ENCODE measurements around the gene H2AZ2.
"Not testable (repeated sequence)": the region's sequence is repeated elsewhere in the genome, so short reads cannot be mapped to it uniquely, and the experiment has no call there.

The H2AZ2 gene

DNA sequence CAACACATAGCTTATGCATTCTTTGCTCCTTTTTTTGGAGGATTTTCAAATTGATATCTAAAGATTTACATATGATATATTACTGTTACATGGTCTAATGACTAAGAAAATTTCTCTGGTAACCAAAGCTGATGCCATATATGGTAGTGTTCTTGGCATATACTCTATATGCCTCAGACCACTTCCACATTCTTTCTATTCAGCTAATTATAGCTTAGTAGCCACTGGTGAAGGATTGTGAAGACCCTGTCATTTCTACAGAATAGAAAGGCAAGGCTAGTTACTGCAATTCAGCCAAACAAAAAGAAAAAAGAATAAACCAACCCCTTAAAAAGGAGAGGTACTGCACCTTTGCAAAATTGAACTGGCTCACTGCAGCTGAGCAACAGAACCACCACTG, 33.7 kb upstream of the H2AZ2 start:
- DNase-seq (ENCODE audit: low spot score) = no peak

DNA sequence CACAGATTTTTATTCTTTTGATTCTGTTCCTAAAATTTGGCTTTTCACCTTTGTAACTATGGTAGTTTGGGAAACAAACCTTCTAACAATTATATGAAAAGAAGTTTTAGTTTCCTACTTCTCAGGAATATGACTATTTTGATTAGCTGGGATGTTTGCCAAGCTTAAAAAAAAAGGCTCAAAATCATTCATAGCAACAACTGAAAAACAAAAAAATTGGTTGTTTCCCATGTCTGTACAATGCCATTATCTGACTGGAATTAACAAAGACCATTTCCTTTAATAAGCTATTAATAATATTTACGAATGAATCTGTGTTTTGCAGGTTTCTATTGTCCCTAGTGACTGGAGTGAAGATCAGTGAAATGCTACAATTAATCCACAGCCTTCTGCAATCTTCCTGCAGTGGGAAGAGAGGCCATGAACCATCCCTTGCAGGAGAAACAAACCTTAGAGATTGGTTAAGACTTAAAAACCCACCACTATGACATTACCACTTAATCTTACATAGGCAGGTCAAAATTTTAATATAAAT, 33.2 kb upstream of the H2AZ2 start:
- no peak for TF ChIP-seq CTCF (IDR thresholded peaks at IDR 0.05; ENCODE audit: extremely low read depth, missing control alignments)
- DNase-seq (ENCODE audit: low spot score) = no peak

More for the DNA sequence above, 33.7 kb upstream of the H2AZ2 start:
- no peak for TF ChIP-seq CTCF (IDR thresholded peaks at IDR 0.05; ENCODE audit: extremely low read depth, missing control alignments)

- TF ChIP-seq CTCF (IDR thresholded peaks at IDR 0.05; ENCODE audit: extremely low read depth, missing control alignments) = no peak
Measured at GRCh38 chr7:44880317-44881018, 32.6 kb upstream of the H2AZ2 start.

DNA sequence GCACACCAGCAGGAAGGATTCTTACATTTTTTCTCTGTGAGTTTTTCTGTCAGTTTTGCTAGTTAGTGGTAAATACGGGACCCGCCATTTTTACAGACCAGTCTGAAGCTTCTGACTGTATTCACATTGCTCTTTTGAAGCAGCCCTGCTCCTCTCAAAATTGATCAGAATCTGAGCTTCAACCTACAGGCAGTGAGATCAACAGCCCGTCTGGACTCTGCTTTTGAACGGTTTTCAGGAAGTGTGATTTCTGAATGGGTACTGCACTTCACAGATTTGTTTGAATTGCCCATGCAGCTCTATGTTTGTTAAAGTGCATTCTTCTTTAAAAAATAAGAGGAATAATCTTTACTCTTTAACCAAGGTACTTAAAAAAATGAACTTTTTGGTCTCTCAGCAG, 28.5 kb upstream of the H2AZ2 start:
- DNase-seq (ENCODE audit: low spot score) = no peak
- TF ChIP-seq CTCF (IDR thresholded peaks at IDR 0.05; ENCODE audit: extremely low read depth, missing control alignments) = no peak

More at GRCh38 chr7:44880317-44881018, 32.6 kb upstream of the H2AZ2 start:
- no peak for DNase-seq (ENCODE audit: low spot score)

DNA sequence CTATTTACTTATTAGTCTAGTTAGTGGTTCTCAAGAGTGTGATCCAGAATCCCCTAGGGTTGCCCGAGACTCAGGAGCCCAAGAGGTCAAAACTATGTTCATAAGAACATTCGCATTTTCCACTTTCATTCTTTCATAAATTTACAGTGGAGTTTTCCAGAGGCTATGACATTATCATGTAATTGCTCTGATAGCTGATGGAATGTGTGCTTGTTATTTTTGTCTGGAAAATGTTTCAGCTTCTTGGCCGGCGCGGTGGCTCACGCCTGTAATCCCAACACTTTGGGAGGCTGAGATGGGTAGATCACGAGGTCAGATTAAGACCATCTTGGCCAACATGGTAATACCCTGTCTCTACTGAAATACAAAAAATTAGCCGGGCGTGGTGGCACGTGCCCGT, 27.4 kb upstream of the H2AZ2 start:
- TF ChIP-seq CTCF (IDR thresholded peaks at IDR 0.05; ENCODE audit: extremely low read depth, missing control alignments) = no peak
- DNase-seq (ENCODE audit: low spot score) = no peak

DNA sequence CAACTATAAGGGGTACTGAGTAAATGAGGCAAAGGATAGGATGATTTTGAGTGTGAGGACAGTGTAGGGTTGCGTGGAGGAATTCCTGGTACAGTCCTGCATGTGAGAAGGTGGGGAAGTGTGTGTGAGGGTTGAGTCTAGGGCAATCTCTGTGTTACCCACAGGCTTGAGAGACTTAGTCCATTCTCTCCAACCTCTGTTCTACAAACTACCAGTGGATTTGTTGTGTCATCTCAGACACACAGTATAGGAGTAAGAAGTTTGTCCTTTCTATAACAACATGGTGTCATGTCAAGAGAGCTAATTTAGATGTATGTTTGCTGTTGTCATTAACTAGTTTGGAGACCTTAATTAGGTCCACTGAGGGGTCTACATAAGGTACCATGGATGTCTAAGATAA, 24.9 kb upstream of the H2AZ2 start:
- DNase-seq (ENCODE audit: low spot score) = no peak
- TF ChIP-seq CTCF (IDR thresholded peaks at IDR 0.05; ENCODE audit: extremely low read depth, missing control alignments) = no peak

GRCh38 chr7:44871918-44872317, 24.0 kb upstream of the H2AZ2 start:
- DNase-seq (ENCODE audit: low spot score) = not testable (repeated sequence)

DNA sequence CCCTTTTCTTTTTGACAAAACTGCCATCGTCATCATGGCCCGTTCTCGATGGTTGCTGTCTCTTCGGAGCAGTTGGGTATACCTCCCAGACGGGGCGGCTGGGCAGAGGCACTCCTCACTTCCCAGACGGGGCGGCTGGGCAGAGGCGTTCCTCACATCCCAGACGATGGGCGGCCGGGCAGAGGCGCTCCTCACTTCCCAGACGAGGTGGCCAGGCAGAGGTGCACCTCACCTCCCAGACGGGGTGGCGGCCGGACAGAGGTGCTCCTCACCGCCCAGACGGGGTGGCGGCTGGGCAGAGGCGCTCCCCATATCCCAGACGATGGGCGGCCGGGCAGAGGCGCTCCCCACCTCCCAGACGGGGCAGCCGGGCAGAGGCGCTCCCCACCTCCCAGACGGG, 22.9 kb upstream of the H2AZ2 start:
- DNase-seq (ENCODE audit: low spot score) = not testable (repeated sequence)

GRCh38 chr7:44870336-44870735, 22.4 kb upstream of the H2AZ2 start:
- not testable (repeated sequence) for DNase-seq (ENCODE audit: low spot score)

All from GM20000 (cell line).